Motor neuron (in vitro differentiated cells): Measurements from ENCODE around the gene PCNT. TPM values are rescaled to one million over a fixed set of nuclear protein-coding genes. Genes with fewer than 3 reads are reported as not detected.
"Not testable (repeated sequence)": the region's sequence is repeated elsewhere in the genome, so short reads cannot be mapped to it uniquely, and the experiment has no call there.

Experiments used
- ATAC-seq, 8 experiments: fragments of 200-7000 bp; cut with Tn5 transposase; replicated peaks in 6 of 8; 2 replicates each; pipeline ENCODE4 v1.8.0; 2021; ENCODE audit warnings: mild to moderate bottlenecking in 8 of 8, moderate library complexity in 8 of 8
- H3K27ac ChIP-seq, 2 donors: fragments of 250-450 bp; sonication (Bioruptor Pico); 2 replicates each; pipeline ENCODE4 v1.9.0; 2021; ENCODE audit warnings: antibody characterized with exemption in 2 of 2, mild to moderate bottlenecking in 2 of 2, moderate library complexity in 1 of 2
- H3K4me1 ChIP-seq, 2 donors: fragments of 250-450 bp; sonication (Bioruptor Pico); replicated peaks in 1 of 2; 2 replicates each; pipeline ENCODE4 v1.6.1; 2021; ENCODE audit warnings: antibody characterized with exemption in 2 of 2, mild to moderate bottlenecking in 2 of 2, moderate library complexity in 1 of 2
- H3K4me3 ChIP-seq, 5 donors: fragments of 250-450 bp; sonication (Bioruptor Pico); 2 replicates each; pipeline ENCODE4 v1.9.0; 2021; ENCODE audit warnings: antibody characterized with exemption in 5 of 5, mild to moderate bottlenecking in 5 of 5, moderate library complexity in 4 of 5
- WGBS, 10 experiments: fragments of 450-650 bp; shearing (Covaris generic); methylation state at CpG; one replicate each; pipeline ENCODE4 v1.0.0; 2022; 5-methylcytosine and 5-hydroxymethylcytosine counted together
- in situ Hi-C, 9 experiments: fragments of 400-800 bp; cut with MboI; loops; one replicate each; pipeline ENCODE4 v1.15.0; 2021; ENCODE audit warnings: low sequenced_read_pairs in 9 of 9, low pct_unique_long_range_greater_than_20kb in 2 of 9; ENCODE audit not compliant: unreplicated experiment in 9 of 9
- total RNA-seq, 8 experiments: library from RNA; unstranded; fragments of 300-600 nt; gene quantifications; 2 replicates each; pipeline versions ENCODE4 v1.2.3 to v1.2.4, GENCODE V29; 2022

Gene PCNT
- total RNA-seq, 8 experiments from 2014 or later, result 8.9 to 49.0 (median 14.3) TPM

DNA sequence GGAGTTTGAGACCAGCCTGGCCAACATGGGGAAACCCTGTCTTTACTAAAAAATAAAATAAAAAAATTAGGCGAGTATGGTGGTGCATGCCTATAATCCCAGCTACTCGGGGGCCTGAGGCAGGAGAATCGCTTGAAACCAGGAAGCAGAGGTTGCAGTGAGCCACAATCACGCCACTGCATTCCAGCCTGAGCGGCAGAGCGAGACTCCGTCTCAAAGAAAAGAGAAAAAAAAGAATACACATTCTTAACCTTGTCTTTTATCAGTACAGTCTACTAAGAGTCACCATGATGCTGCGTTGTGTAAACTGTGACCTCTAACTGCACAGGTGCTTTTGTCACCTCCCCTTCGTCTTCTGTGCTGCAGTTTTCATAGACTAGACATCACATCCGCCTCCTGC is 37.2 kb downstream of the PCNT start:
- Histone ChIP-seq H3K4me1 (no peaks in the 10 kb centered on the region), H3K27ac (no peak overlapping the region), H3K4me3 (no peak overlapping the region)
- ATAC-seq, result no peak
- in situ Hi-C loops, result no loop called here
- 72 to 100% (median 96%) methylated on average over 2 to 10 of the region's 10 CpGs for WGBS, 10 experiments

DNA sequence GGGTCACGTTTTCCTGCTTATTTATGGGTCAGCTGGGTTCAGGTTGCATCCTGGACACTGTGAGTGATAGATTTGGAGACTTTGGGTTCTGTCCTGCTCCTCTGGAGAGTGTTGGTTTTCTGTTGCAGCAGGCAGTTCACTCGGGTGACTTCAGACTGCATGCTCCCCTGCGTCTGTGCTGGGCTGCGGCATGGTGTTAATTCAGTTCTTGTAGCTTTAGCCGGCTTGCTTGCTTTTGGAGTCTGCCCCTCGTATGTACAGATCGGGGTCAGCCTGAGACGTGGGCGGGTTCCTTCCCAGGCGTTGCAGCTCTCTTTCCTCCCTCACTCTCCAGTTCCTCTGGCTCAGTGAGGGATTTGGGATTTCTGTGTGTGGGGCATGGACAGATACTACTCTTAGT is 38.0 kb downstream of the PCNT start:
- no peak overlapping the region for H3K27ac ChIP-seq
- H3K4me1 ChIP-seq, result no peaks in the 10 kb centered on the region
- in situ Hi-C loops, result no loop called here
- ATAC-seq, result no peak
- 50 to 100% (median 84%) methylated on average over 1 to 7 of the region's 10 CpGs; no CpG with 5 or more reads in 5 of the 10 experiments for WGBS, 10 experiments
- no peak overlapping the region for H3K4me3 ChIP-seq

DNA sequence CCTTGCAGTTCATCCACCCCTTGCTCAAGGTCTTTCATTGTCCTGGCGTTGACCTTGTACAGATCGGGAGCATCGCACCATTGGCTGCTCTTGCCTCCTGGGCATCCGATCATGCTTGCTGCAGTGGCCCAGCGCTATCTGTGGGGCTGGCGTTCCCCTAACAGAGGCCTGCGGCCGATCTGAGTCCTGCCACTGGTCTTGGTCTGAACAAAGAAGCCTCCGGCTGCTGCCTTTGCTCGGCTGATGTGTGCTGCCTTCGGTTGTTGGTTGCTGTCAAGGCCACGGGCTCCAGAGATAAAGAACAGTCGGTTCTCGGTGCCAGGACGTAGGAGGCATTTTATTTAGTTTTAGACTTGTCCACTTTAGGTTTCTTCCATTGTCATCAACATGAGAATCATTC is 39.0 kb downstream of the PCNT start:
- WGBS, 10 experiments, result 60 to 100% (median 95%) methylated on average over 1 to 8 of the region's 15 CpGs; no CpG with 5 or more reads in 3 of the 10 experiments
- no peak for ATAC-seq
- in situ Hi-C loops, result no loop called here
- Histone ChIP-seq H3K4me3 (no peak overlapping the region), H3K4me1 (no peaks in the 10 kb centered on the region), H3K27ac (no peak overlapping the region)

GRCh38 chr21:46363698-46364097 is 39.7 kb downstream of the PCNT start:
- WGBS, 10 experiments, result 83 to 100% (median 100%) methylated on average over 1 to 6 of the region's 16 CpGs; no CpG with 5 or more reads in 5 of the 10 experiments
- Histone ChIP-seq H3K4me1 (no peaks in the 10 kb centered on the region), H3K27ac (no peak overlapping the region), H3K4me3 (no peak overlapping the region)
- peak in 1 of 8 experiments; percentile 89 for ATAC-seq
- in situ Hi-C loops, result no loop called here

- H3K27ac ChIP-seq, result no peak overlapping the region
- H3K4me1 ChIP-seq, result no peaks in the 10 kb centered on the region
- no peak for ATAC-seq
- H3K4me3 ChIP-seq, result no peak overlapping the region
- WGBS, 10 experiments, result 89 to 100% (median 98%) methylated on average over 1 to 4 of the region's 11 CpGs; no CpG with 5 or more reads in 2 of the 10 experiments
- in situ Hi-C loops, result no loop called here
These were observed 42.1 kb downstream of the PCNT start for GRCh38 chr21:46366091-46366490.

DNA sequence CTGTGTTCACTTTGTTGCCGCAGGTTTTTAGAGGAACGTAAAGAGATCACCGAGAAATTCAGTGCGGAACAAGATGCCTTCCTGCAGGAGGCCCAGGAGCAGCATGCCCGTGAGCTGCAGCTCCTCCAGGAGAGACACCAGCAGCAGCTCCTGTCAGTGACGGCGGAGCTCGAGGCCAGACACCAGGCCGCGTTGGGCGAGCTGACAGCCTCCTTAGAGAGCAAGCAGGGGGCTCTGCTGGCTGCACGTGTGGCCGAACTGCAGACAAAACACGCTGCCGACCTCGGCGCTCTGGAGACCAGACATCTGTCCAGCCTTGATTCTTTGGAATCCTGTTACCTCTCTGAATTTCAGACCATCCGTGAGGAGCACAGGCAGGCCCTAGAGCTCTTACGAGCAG is 42.6 kb downstream of the PCNT start:
- Histone ChIP-seq H3K27ac (no peak overlapping the region), H3K4me1 (no peaks in the 10 kb centered on the region), H3K4me3 (no peak overlapping the region)
- no peak for ATAC-seq
- in situ Hi-C loops, result no loop called here
- 61 to 92% (median 80%) methylated on average over 2 to 8 of the region's 19 CpGs; no CpG with 5 or more reads in 3 of the 10 experiments for WGBS, 10 experiments

- no peak for ATAC-seq
- no peak overlapping the region for H3K27ac ChIP-seq
- no peaks in the 10 kb centered on the region for H3K4me1 ChIP-seq
- H3K4me3 ChIP-seq, result no peak overlapping the region
- in situ Hi-C loops, result no loop called here
- 80 to 100% (median 93%) methylated on average over 1 to 12 of the region's 20 CpGs; no CpG with 5 or more reads in 6 of the 10 experiments for WGBS, 10 experiments
These were observed 43.0 kb downstream of the PCNT start for GRCh38 chr21:46366966-46367365.

- 73 to 100% (median 87%) methylated on average over 1 to 8 of the region's 11 CpGs; no CpG with 5 or more reads in 1 of the 10 experiments for WGBS, 10 experiments
- no peaks in the 10 kb centered on the region for H3K4me1 ChIP-seq
- no peak overlapping the region for H3K4me3 ChIP-seq
- no peak for ATAC-seq
- H3K27ac ChIP-seq, result no peak overlapping the region
- in situ Hi-C loops, result no loop called here
These were observed 44.8 kb downstream of the PCNT start for GRCh38 chr21:46368533-46369285.

DNA sequence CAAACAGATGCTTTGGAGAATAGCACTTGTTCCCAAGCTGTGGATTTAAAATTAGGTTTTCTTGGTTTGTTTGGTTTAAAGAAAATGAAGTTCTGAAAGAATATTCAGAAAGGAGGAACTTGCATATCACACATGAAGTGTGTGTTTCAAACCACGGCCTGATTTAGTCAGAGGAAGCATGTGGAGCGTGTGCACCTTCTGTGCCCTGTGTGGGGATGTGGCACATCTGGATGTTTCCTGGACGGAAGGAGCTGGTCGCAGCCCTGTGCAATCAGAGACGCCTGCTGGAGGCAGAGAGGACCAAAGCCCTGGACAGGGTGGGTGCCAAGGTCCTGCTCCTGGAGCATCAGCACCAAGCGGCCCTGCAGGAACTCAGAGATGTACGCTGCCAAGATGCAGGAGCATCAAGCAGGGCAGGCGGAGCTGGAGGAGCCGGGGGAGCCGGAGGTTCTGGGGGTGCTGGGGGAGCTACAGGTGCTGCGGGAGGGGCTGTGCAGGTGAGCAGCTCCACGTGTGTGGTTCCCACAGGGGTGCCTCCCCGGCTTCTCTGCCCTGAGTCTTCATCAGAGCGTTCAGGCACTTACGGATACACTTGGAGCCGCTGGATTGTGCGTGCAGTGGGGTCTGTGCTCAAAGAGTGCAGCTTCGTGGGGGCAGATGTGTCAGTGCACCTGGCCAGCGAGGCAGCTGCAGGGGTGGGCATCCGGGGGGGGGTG is 45.7 kb downstream of the PCNT start:
- no peak for ATAC-seq
- WGBS, 10 experiments, result 100% methylated on average over 1 of the region's 20 CpGs; no CpG with 5 or more reads in 8 of the 10 experiments
- no peak overlapping the region for H3K4me3 ChIP-seq
- no peak overlapping the region for H3K27ac ChIP-seq
- in situ Hi-C loops, result no loop called here
- H3K4me1 ChIP-seq, result no peaks in the 10 kb centered on the region

GRCh38 chr21:46371204-46372013 is 47.5 kb downstream of the PCNT start:
- ATAC-seq, result peak in 2 of 8 experiments; percentile 12 to 18
- Histone ChIP-seq H3K27ac (no peak overlapping the region), H3K4me3 (no peak overlapping the region), H3K4me1 (no peaks in the 10 kb centered on the region)
- WGBS, 10 experiments, result 70 to 100% (median 100%) methylated on average over 1 to 11 of the region's 16 CpGs; no CpG with 5 or more reads in 1 of the 10 experiments
- in situ Hi-C loops, result no loop called here

- Histone ChIP-seq H3K4me3 (no peak overlapping the region), H3K4me1 (no peaks in the 10 kb centered on the region), H3K27ac (no peak overlapping the region)
- 60 to 100% (median 93%) methylated on average over 1 to 4 of the region's 7 CpGs; no CpG with 5 or more reads in 3 of the 10 experiments for WGBS, 10 experiments
- in situ Hi-C loops, result no loop called here
- ATAC-seq, result peak in 3 of 8 experiments; percentile 15 to 19 (median 17)
These were observed 48.1 kb downstream of the PCNT start for GRCh38 chr21:46372014-46372485.

DNA sequence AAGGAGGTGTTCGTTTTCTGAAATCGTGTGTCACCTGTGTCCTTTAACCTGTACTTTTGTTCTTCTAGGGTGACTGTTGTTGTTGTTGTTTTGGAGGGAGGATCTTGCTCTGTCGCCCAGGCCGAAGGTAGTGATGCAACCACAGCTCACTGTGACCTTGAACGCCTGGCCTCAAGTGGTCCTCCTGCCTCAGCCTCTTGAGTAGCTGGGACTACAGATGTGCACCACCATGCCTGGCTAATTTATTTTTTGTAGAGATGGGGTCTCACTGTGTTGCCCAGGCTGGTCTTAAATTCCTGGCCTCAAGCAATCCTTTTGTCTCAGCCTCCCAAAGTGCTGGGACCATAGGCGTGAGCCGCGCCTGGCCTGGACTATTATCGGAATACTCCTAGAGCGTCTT is 49.0 kb downstream of the PCNT start:
- ATAC-seq, in situ Hi-C loops, H3K27ac ChIP-seq, H3K4me3 ChIP-seq, H3K4me1 ChIP-seq: not testable (repeated sequence)
- 88 to 100% (median 100%) methylated on average over 1 to 7 of the region's 10 CpGs; no CpG with 5 or more reads in 2 of the 10 experiments for WGBS, 10 experiments
